K562 (cell line): ENCODE measurements around the gene RGS7BP. TPM values are rescaled to one million over a fixed set of nuclear protein-coding genes. Genes with fewer than 3 reads are reported as not detected.

Experiments used
- ATAC-seq: fragments of 200-7000 bp; cut with Tn5 transposase; 3 replicates; pipeline ENCODE4 v1.9.1; 2020; ENCODE audit warnings: moderate library complexity
- BruUV-seq: library from RNA; stranded (reverse); fragments of 400-500 nt; replicated peaks from 2 replicates; lab custom pipeline; 2021; lab: Mats Ljungman, UMichigan
- CTCF ChIA-PET: fragments of 300-600 bp; formaldehyde crosslinking; extraction: SDS; loops from one replicate; lab custom pipeline; 2021; ENCODE audit warnings: low intra/inter-chr PET ratio; lab: Yijun Ruan, JAX
- POLR2A ChIA-PET: fragments of 300-600, 350-650 bp; sonication (Branson Sonifier 250); formaldehyde crosslinking; extraction: SDS; loops from one replicate; lab custom pipeline; 2021; ENCODE audit warnings: antibody characterized with exemption, inconsistent platforms; lab: Yijun Ruan, JAX
- DNase-seq, 4 experiments: peaks; one replicate each; pipeline versions ENCODE4 v3.0.0 to v3.0.0-alpha.2; 2011 to 2018; ENCODE audit warnings: low spot score in 3 of 4, mixed read lengths in 3 of 4; ENCODE audit errors: extremely low read depth in 1 of 4
- FAIRE-seq: peaks from 2 replicates; lab custom pipeline; 2011; peaks lifted over from hg19 to GRCh38; lab: Jason Lieb, UNC
- H2AFZ ChIP-seq: 2 replicates; pipeline ENCODE4 v1.6.0; 2011; ENCODE audit warnings: low read depth, low read length, control low read depth, inconsistent platforms
- H3K27ac ChIP-seq: fragments of 200-600 bp; 3 replicates; pipeline ENCODE4 v1.8.0; 2011; ENCODE audit warnings: low read depth, mild to moderate bottlenecking, control low read depth, inconsistent platforms, low read length, moderate library complexity, mixed read lengths; ENCODE audit errors: extremely low read depth
- H3K27me3 ChIP-seq, 2 experiments: fragments of 300-600 bp in 1 of 2; 2 replicates in 1 of 2; 3 replicates in 1 of 2; pipeline versions ENCODE4 v1.6.0 to v1.8.0; 2011; ENCODE audit warnings: inconsistent platforms in 2 of 2, low read length in 2 of 2, mild to moderate bottlenecking in 1 of 2, mixed read lengths in 1 of 2, moderate library complexity in 1 of 2; ENCODE audit not compliant: control insufficient read depth in 2 of 2, insufficient read depth in 2 of 2
- H3K36me3 ChIP-seq: fragments of 300-600 bp; 3 replicates; pipeline ENCODE4 v1.8.0; 2011; ENCODE audit warnings: mild to moderate bottlenecking, low read length, inconsistent platforms; ENCODE audit not compliant: control insufficient read depth, insufficient read depth
- H3K4me1 ChIP-seq, 2 experiments: fragments of 200-600 bp in 1 of 2; replicated peaks in 1 of 2; 2 replicates in 1 of 2; 3 replicates in 1 of 2; pipeline versions ENCODE4 v1.5.1 to v1.8.0; 2011; ENCODE audit warnings: inconsistent platforms in 2 of 2, low read length in 2 of 2, mild to moderate bottlenecking in 1 of 2, mixed read lengths in 1 of 2, moderate library complexity in 1 of 2; ENCODE audit not compliant: control insufficient read depth in 2 of 2, insufficient read depth in 2 of 2
- H3K4me2 ChIP-seq: 2 replicates; pipeline ENCODE4 v1.6.1; 2011; ENCODE audit warnings: low read length, control low read depth, inconsistent platforms, mixed read lengths; ENCODE audit not compliant: insufficient read depth
- H3K4me3 ChIP-seq: fragments of 200-600 bp; sonication (generic), shearing (Covaris generic); 2 replicates; pipeline ENCODE4 v1.5.1; 2016; ENCODE audit warnings: control low read depth, inconsistent platforms
- H3K79me2 ChIP-seq: fragments of 200-600 bp; 3 replicates; pipeline ENCODE4 v1.8.0; 2011; ENCODE audit warnings: low read length, inconsistent platforms; ENCODE audit not compliant: control insufficient read depth, insufficient read depth
- H3K9ac ChIP-seq, 2 experiments: 2 replicates each; pipeline versions ENCODE4 v1.6.0 to v1.6.1; 2011; ENCODE audit warnings: low read depth in 2 of 2, low read length in 2 of 2, control low read depth in 1 of 2, inconsistent platforms in 1 of 2, mild to moderate bottlenecking in 1 of 2, mixed read lengths in 1 of 2; ENCODE audit not compliant: insufficient read depth in 1 of 2
- H3K9me1 ChIP-seq: one replicate; pipeline ENCODE4 v1.6.0; 2011; ENCODE audit warnings: inconsistent platforms, mild to moderate bottlenecking, low read length, moderate library complexity; ENCODE audit not compliant: control insufficient read depth, insufficient read depth
- H3K9me3 ChIP-seq: replicated peaks from 2 replicates; pipeline ENCODE4 v1.5.1; 2011; ENCODE audit warnings: low read depth, low read length, inconsistent platforms; ENCODE audit not compliant: control insufficient read depth, insufficient read depth
- H4K20me1 ChIP-seq: replicated peaks from 2 replicates; pipeline ENCODE4 v1.6.1; 2011; ENCODE audit warnings: low read length, inconsistent platforms, mixed read lengths; ENCODE audit not compliant: control insufficient read depth, insufficient read depth
- CREB3L1 ChIP-seq: fragments of 450-650 bp; IDR thresholded peaks from 2 replicates; pipeline ENCODE4 v1.6.1; 2014; ENCODE audit warnings: low read depth, mild to moderate bottlenecking, moderate library complexity, borderline replicate concordance
- NR2F6 ChIP-seq: fragments of 450-650 bp; formaldehyde crosslinking; IDR thresholded peaks from 2 replicates; pipeline ENCODE4 v1.4.0; 2020; ENCODE audit warnings: mild to moderate bottlenecking
- PYGO2 ChIP-seq: fragments of 450-650 bp; IDR thresholded peaks from 2 replicates; pipeline ENCODE4 v1.6.1; 2016; ENCODE audit warnings: mild to moderate bottlenecking, missing genetic modification characterization, moderate library complexity, missing compliant biosample characterization
- RFX7 ChIP-seq: fragments of 250-450 bp; sonication (Bioruptor Pico); IDR thresholded peaks from 2 replicates; pipeline ENCODE4 v1.5.1; 2021; ENCODE audit warnings: mild to moderate bottlenecking
- WGBS: fragments of 100-300 bp; shearing (Covaris generic); methylation state at CpG from one replicate; pipeline ENCODE4 v1.1.6; 2016; ENCODE audit warnings: low coverage, mixed read lengths; ENCODE audit not compliant: insufficient coverage; ENCODE audit errors: missing lambda C conversion rate; 5-methylcytosine and 5-hydroxymethylcytosine counted together
- in situ Hi-C: fragments of 300-500 bp; cut with MboI; formaldehyde crosslinking; loops from 4 replicates; pipeline ENCODE4 v1.15.0; 2018; ENCODE audit warnings: inconsistent platforms, mixed read lengths
- intact Hi-C: fragments of 100-400 bp; cut with micrococcal nuclease; formaldehyde crosslinking; loops from 2 replicates; pipeline ENCODE4 v1.14.2; 2022
- polyA plus RNA-seq, 8 experiments: library from polyadenylated mRNA; depleted of rRNA in 4 of 8; stranded (reverse) in 5 of 8; unstranded in 3 of 8; fragments of >200 nt; fragmentation: Nextera tagmentation in 2 of 8; fragmentation: Illumina TruSeq in 1 of 8; extraction: Ambion mirVana in 2 of 8; extraction: Trizol in 1 of 8; gene quantifications; 2 replicates each; pipeline versions ENCODE4 v1.2.1 to v1.2.3, GENCODE V29; 2011 to 2014; ENCODE audit warnings: inconsistent platforms in 1 of 8, missing spikeins in 1 of 8
- total RNA-seq, 7 experiments: library from RNA; depleted of rRNA in 6 of 7; stranded (reverse); fragments of >200 nt in 6 of 7; fragmentation: Illumina TruSeq in 2 of 7; extraction: Trizol in 2 of 7; gene quantifications; 2 replicates each; pipeline versions ENCODE4 v1.2.1 to v1.2.3, GENCODE V29; 2011 to 2021; ENCODE audit warnings: low replicate concordance in 1 of 7
- TF ChIP-seq, protein P1 (sequence below): fragments of 250-450 bp; sonication (Bioruptor Pico); IDR thresholded peaks from 2 replicates; pipeline ENCODE4 v1.9.0; 2021; ENCODE audit warnings: mild to moderate bottlenecking, inconsistent platforms

Gene RGS7BP
- total and polyA plus RNA-seq, 9 of the 15 experiments (the other 6 are each of a cell fraction or from before 2014, with no cell fraction given) = not detected

- Histone ChIP-seq H3K27ac (no peak overlapping the region), H3K4me3 (no peak overlapping the region), H2AFZ (no peak overlapping the region), H3K4me1 (no peaks in the 10 kb centered on the region), H3K36me3 (no peaks in the 10 kb centered on the region), H3K9me1 (no peaks in the 10 kb centered on the region), H3K9ac (no peak overlapping the region)
- in situ Hi-C loops = no loop called here
- CTCF ChIA-PET = no interaction called here
- TF ChIP-seq PYGO2 (tag) (no peak), CREB3L1 (no peak), NR2F6 (CRISPR knock-in tag) (no peak), RFX7 (CRISPR knock-in tag) (no peak)
- TF ChIP-seq, protein P1, sequence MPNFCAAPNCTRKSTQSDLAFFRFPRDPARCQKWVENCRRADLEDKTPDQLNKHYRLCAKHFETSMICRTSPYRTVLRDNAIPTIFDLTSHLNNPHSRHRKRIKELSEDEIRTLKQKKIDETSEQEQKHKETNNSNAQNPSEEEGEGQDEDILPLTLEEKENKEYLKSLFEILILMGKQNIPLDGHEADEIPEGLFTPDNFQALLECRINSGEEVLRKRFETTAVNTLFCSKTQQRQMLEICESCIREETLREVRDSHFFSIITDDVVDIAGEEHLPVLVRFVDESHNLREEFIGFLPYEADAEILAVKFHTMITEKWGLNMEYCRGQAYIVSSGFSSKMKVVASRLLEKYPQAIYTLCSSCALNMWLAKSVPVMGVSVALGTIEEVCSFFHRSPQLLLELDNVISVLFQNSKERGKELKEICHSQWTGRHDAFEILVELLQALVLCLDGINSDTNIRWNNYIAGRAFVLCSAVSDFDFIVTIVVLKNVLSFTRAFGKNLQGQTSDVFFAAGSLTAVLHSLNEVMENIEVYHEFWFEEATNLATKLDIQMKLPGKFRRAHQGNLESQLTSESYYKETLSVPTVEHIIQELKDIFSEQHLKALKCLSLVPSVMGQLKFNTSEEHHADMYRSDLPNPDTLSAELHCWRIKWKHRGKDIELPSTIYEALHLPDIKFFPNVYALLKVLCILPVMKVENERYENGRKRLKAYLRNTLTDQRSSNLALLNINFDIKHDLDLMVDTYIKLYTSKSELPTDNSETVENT = no peak
- TF ChIP-seq, all 486 proteins: peak for 0
- Histone ChIP-seq H4K20me1 (no peaks in the 10 kb centered on the region), H3K27me3 (no peaks in the 10 kb centered on the region), H3K4me2 (no peak overlapping the region), H3K9me3 (no peaks in the 10 kb centered on the region), H3K79me2 (no peaks in the 10 kb centered on the region)
- no peak for ATAC-seq
- POLR2A ChIA-PET = interaction anchor here (0.7 to 1.2 kb wide), 2 partner anchors 12 to 58 kb away, joined by 3 read pairs; no protein-coding TSS in a partner anchor
- no peak for FAIRE-seq
- WGBS = 0% methylated on average over 4 of the region's 4 CpGs
- no TSS peak for BruUV-seq
- DNase-seq = no peak
- intact Hi-C loops = no loop called here
Measured at GRCh38 chr5:64519263-64519662, 13.4 kb downstream of the RGS7BP start.
